Stimulated activated naive CD8-positive, alpha-beta T cell treated with anti-CD3 and anti-CD28 coated beads, Interleukin-15, Interleukin-2, amounts not matched to agents 100 ng/mL and 50 ng/mL, for 24 hours (primary cell): ENCODE measurements around the gene EHMT2.

Experiments used
- H3K27ac Mint-ChIP-seq: one replicate; pipeline ENCODE4 v1.8.0; 2021; ENCODE audit warnings: mild to moderate bottlenecking, mixed read lengths
- H3K27me3 Mint-ChIP-seq: one replicate; pipeline ENCODE4 v1.8.0; 2021; ENCODE audit warnings: mixed read lengths
- H3K36me3 Mint-ChIP-seq: one replicate; pipeline ENCODE4 v1.8.0; 2021; ENCODE audit warnings: low read depth, mixed read lengths
- H3K4me1 Mint-ChIP-seq: one replicate; pipeline ENCODE4 v1.8.0; 2021; ENCODE audit warnings: low read depth, mixed read lengths
- H3K4me3 Mint-ChIP-seq: one replicate; pipeline ENCODE4 v1.8.0; 2021; ENCODE audit warnings: mild to moderate bottlenecking, mixed read lengths
- H3K9me3 Mint-ChIP-seq: one replicate; pipeline ENCODE4 v1.8.0; 2021; ENCODE audit warnings: mixed read lengths

The EHMT2 gene

GRCh38 chr6:31887173-31888007 lies 10.1 kb downstream of the EHMT2 start:
- Mint-ChIP-seq H3K27ac (no peak overlapping the region), H3K9me3 (no peaks in the 10 kb centered on the region), H3K27me3 (no peaks in the 10 kb centered on the region), H3K36me3 (peaks cover 62% of the 10 kb centered on the region), H3K4me3 (no peak overlapping the region), H3K4me1 (no peaks in the 10 kb centered on the region)

DNA sequence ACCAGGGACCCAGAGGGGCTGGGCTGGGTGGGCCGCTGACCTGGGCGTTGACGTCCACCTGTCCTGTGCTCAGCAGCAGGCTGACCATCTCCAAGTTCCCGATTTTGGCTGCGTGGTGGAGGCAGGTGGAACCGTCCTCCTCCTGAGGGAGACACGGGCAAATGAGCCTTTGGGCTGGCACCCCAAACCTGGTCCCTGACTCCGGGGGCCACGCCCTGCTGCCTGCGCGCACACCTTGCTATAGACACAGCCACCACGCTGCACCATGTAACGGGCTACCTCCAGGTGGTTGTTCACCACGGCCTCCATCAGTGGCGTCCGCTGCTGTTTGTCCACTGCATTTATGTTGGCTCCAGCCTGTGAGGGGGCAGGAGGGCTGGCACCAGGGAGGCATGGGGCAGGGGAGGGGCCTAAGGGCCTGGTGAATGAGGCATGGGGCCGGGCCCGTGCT lies 10.9 kb downstream of the EHMT2 start:
- Mint-ChIP-seq H3K27ac (no peak overlapping the region), H3K27me3 (no peaks in the 10 kb centered on the region), H3K36me3 (peaks cover 60% of the 10 kb centered on the region), H3K4me1 (no peaks in the 10 kb centered on the region), H3K9me3 (no peaks in the 10 kb centered on the region), H3K4me3 (no peak overlapping the region)

DNA sequence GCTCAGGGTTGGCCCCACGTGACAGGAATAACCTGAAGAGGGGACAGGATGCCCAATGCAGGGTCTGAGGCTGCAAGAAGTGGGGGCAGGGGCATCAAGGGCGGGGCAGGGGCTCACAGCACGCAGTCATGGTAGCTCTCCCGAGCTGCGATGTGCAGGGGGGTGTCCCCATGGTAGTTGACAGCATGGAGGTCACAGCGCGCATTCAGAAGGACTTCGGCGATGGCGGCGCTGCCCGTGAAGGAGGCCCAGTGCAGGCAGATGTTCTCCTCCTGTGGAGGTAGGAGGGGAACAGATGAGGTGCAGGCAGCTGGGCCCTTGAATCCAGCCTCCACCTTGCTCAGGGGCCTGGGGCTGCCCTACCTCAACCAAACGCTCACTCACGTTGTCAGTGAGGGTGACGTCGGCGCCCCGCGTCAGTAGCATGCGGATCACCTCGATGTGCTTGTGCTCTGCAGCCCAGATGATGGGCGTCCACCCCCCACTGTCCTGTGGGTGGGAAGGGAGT lies 12.9 kb downstream of the EHMT2 start:
- H3K4me3 Mint-ChIP-seq: no peak overlapping the region
- no peaks in the 10 kb centered on the region for H3K4me1 Mint-ChIP-seq
- H3K9me3 Mint-ChIP-seq: no peaks in the 10 kb centered on the region
- H3K27me3 Mint-ChIP-seq: no peaks in the 10 kb centered on the region
- no peak overlapping the region for H3K27ac Mint-ChIP-seq
- H3K36me3 Mint-ChIP-seq: peaks cover 57% of the 10 kb centered on the region

DNA sequence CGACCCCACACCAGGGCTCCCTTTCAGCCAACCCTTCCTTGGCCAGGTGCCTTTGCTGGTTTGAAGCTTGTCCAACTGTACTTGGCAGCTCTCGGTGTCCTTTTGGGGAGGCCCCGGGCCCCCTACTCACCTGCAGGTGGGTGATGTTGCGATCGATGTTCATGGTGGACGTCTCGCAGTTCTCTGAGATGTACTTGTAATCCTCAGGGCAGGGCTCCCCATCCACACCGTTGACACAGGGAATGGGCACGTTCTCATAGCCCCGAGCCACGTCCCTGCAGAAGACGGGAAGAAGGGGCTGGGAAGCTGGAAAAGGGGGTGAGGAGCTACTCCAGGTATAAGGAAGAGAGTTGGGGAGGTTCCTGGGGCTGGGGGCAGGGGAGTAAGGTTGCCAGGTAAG lies 13.8 kb downstream of the EHMT2 start:
- Mint-ChIP-seq H3K27me3 (no peaks in the 10 kb centered on the region), H3K9me3 (no peaks in the 10 kb centered on the region), H3K4me3 (no peak overlapping the region), H3K4me1 (no peaks in the 10 kb centered on the region), H3K36me3 (peaks cover 52% of the 10 kb centered on the region), H3K27ac (no peak overlapping the region)

- no peak overlapping the region for H3K27ac Mint-ChIP-seq
- H3K36me3 Mint-ChIP-seq: peaks cover 47% of the 10 kb centered on the region
- no peaks in the 10 kb centered on the region for H3K9me3 Mint-ChIP-seq
- no peaks in the 10 kb centered on the region for H3K4me1 Mint-ChIP-seq
- no peak overlapping the region for H3K4me3 Mint-ChIP-seq
- no peaks in the 10 kb centered on the region for H3K27me3 Mint-ChIP-seq
Observed at GRCh38 chr6:31882344-31882743, 15.2 kb downstream of the EHMT2 start.

- no peak overlapping the region for H3K4me3 Mint-ChIP-seq
- no peaks in the 10 kb centered on the region for H3K9me3 Mint-ChIP-seq
- no peak overlapping the region for H3K27ac Mint-ChIP-seq
- no peaks in the 10 kb centered on the region for H3K4me1 Mint-ChIP-seq
- no peaks in the 10 kb centered on the region for H3K27me3 Mint-ChIP-seq
- H3K36me3 Mint-ChIP-seq: peaks cover 43% of the 10 kb centered on the region
Observed at GRCh38 chr6:31881136-31881859, 16.2 kb downstream of the EHMT2 start.

- no peak overlapping the region for H3K4me3 Mint-ChIP-seq
- H3K9me3 Mint-ChIP-seq: no peaks in the 10 kb centered on the region
- H3K4me1 Mint-ChIP-seq: no peaks in the 10 kb centered on the region
- no peak overlapping the region for H3K27ac Mint-ChIP-seq
- peaks cover 37% of the 10 kb centered on the region for H3K36me3 Mint-ChIP-seq
- H3K27me3 Mint-ChIP-seq: no peaks in the 10 kb centered on the region
Observed at GRCh38 chr6:31880616-31881015, 16.9 kb downstream of the EHMT2 start.

DNA sequence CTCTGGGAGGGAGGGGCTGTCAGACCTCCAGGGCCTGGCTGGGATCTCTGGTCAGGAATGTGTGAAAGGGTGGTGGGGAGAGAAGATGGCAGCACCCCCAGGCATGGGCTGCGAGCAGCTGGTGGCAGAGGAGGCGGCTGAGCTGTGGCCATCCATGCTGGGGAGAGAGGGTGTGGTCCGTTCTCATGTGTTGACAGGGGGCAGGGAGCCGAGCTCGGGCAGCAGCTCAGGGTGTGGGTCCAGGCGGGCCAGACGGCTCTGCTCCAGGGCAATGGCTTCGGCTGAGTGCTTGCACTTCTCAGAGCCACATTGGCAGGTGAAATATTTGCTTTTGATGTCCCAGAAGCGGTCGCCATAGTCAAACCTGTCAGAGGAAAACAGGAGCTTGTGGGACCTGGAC lies 17.6 kb downstream of the EHMT2 start:
- Mint-ChIP-seq H3K36me3 (peaks cover 30% of the 10 kb centered on the region), H3K27ac (no peak overlapping the region), H3K4me3 (no peak overlapping the region), H3K4me1 (no peaks in the 10 kb centered on the region), H3K27me3 (no peaks in the 10 kb centered on the region), H3K9me3 (no peaks in the 10 kb centered on the region)

GRCh38 chr6:31879143-31879542 lies 18.4 kb downstream of the EHMT2 start:
- no peaks in the 10 kb centered on the region for H3K27me3 Mint-ChIP-seq
- H3K9me3 Mint-ChIP-seq: no peaks in the 10 kb centered on the region
- peaks cover 27% of the 10 kb centered on the region for H3K36me3 Mint-ChIP-seq
- H3K4me1 Mint-ChIP-seq: no peaks in the 10 kb centered on the region
- H3K4me3 Mint-ChIP-seq: no peak overlapping the region
- H3K27ac Mint-ChIP-seq: no peak overlapping the region

- Mint-ChIP-seq H3K27me3 (no peaks in the 10 kb centered on the region), H3K4me1 (no peaks in the 10 kb centered on the region), H3K4me3 (no peak within 1 kb of the TSS), H3K36me3 (peaks cover 27% of the 10 kb centered on the region), H3K9me3 (no peaks in the 10 kb centered on the region), H3K27ac (no peak within 1 kb of the TSS)
Observed at GRCh38 chr6:31878726-31879125, 18.8 kb downstream of the EHMT2 start, which contains the start of gene SLC44A4. TSS of gene SLC44A4 (minus strand) at chr6:31878997. CDS start at chr6:31878980, 17 bp downstream.

GRCh38 chr6:31878222-31878621 lies 19.3 kb downstream of the EHMT2 start:
- Mint-ChIP-seq H3K9me3 (no peaks in the 10 kb centered on the region), H3K27me3 (no peaks in the 10 kb centered on the region), H3K4me1 (no peaks in the 10 kb centered on the region), H3K4me3 (no peak overlapping the region), H3K27ac (no peak overlapping the region), H3K36me3 (peaks cover 24% of the 10 kb centered on the region)

DNA sequence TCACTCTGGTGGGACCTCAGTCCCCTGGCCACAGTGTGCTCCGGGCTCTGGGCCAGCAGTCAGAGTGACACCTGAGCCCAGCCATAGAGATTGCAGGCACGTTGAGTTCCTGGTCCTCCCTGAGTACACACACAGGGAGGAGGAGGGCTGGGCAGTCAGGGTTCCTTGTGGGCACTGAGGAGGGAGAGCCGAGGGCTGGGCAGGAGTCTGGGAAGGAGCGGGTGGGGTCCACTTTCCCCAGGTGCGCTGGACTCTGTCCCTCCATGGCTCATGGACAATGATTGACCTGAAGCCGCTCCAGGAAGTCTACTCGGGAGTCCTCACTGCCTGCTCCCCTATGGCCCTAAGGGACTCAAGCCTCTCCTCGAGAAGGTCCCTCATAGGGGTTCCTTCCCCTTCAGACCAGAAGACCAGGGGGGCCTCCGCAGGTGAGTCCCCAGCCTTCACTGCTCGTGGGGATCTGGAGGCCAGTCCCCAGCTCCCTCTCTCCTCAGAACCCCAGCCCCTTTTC lies 19.8 kb downstream of the EHMT2 start:
- Mint-ChIP-seq H3K27ac (no peak overlapping the region), H3K9me3 (no peaks in the 10 kb centered on the region), H3K36me3 (peaks cover 21% of the 10 kb centered on the region), H3K4me1 (no peaks in the 10 kb centered on the region), H3K4me3 (no peak overlapping the region), H3K27me3 (no peaks in the 10 kb centered on the region)

DNA sequence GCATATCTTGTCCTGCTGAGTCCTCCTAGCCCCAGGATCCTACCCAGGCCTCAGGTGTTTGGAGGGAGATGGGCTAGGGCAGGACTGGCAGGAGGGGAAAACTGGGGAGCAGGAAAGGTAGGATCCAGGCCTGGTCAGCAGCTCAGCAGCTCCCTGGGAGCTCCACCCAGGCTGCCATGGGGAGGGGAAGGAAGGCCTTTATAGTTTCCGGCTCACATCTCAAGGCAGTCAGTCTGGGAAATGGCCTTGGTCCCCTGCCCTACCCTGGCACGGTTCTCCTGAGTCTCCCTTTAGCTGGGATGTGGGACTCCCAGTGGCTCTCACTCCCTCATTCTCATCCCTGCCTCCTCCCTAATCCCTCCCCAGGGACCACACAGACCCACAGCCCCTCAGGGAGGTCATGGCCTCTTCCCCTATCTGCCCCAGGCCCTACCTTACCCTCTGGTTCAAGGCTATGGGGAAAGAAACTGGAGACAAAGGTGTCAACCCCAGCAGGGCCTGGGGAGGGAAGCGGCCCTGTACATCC lies 20.3 kb downstream of the EHMT2 start:
- H3K27ac Mint-ChIP-seq: no peak overlapping the region
- H3K36me3 Mint-ChIP-seq: peaks cover 16% of the 10 kb centered on the region
- H3K9me3 Mint-ChIP-seq: no peaks in the 10 kb centered on the region
- no peaks in the 10 kb centered on the region for H3K27me3 Mint-ChIP-seq
- no peaks in the 10 kb centered on the region for H3K4me1 Mint-ChIP-seq
- H3K4me3 Mint-ChIP-seq: no peak overlapping the region

DNA sequence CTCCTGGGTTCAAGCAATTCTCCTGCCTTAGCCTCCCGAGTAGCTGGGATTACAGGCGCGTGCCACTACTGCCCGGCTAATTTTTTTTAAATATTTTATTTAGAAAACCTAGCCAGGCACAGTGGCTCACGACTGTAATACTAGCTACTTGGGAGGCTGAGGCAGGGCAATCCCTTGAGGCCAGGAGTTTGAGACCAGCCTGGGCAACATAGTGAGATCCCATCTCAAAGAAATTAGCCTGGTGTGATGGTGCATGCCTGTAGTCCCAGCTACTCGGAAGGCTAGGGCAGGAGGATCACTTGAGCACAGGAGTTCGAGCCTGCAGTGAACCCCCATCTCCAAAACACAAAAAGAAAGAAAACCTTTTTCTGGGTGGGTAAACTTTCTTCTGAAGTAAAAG lies 21.1 kb downstream of the EHMT2 start:
- Mint-ChIP-seq H3K9me3 (no peaks in the 10 kb centered on the region), H3K27me3 (no peaks in the 10 kb centered on the region), H3K27ac (no peak overlapping the region), H3K4me3 (no peak overlapping the region), H3K36me3 (peaks cover 11% of the 10 kb centered on the region), H3K4me1 (no peaks in the 10 kb centered on the region)

DNA sequence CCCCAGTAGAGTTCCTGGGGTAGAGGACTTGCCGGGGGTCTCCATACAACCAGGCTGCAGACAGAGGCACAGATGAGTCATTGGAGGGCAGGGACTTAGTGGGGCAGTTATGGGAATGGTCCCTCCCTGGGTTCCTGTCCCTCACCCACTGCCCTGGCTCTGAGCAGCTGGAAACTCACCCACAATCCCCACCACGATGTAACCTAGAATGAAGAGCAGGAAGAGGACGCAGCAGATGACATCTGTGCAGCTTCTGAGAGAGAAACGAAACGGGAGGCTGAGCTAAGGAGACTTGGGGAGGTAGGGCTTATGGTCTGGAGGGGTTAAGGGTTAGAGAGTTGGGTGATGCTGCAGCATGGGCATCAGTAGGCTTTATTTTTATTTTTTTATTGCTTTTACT lies 21.6 kb downstream of the EHMT2 start:
- Mint-ChIP-seq H3K4me1 (peaks cover 3% of the 10 kb centered on the region), H3K27ac (no peak overlapping the region), H3K27me3 (no peaks in the 10 kb centered on the region), H3K36me3 (peaks cover 6% of the 10 kb centered on the region), H3K9me3 (no peaks in the 10 kb centered on the region), H3K4me3 (no peak overlapping the region)
